Non-pigmented ciliary epithelial cell (primary cell): ENCODE measurements around the gene TPRG1L.

Experiments used
- DNase-seq: peaks from one replicate; pipeline ENCODE4 v3.0.0-alpha.2; 2010; ENCODE audit warnings: low read depth

TPRG1L gene

DNA sequence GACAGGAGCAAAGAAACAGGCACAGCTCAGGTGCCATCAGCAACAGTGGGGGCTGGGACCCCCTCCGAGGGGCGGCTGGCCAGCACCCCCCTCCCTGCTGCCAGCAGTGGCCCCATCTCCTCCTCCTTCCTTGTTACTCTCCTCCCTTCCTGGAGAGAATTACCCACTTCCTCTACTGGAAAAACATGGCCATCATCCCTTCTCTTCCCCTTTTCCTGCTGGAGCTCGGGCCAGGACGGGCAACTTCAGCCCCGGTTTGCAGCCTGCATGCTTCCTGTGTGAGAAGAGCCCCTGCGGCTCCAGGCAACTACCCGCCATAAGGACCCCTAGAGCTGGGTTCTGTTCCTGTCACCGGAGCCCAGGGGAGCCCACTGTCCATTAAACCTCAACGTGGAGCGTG lies 31.1 kb upstream of the TPRG1L start:
- DNase-seq: no peak

- no peak for DNase-seq
These were observed 30.0 kb upstream of the TPRG1L start for GRCh38 chr1:3594706-3595377.

GRCh38 chr1:3595949-3596348 lies 28.9 kb upstream of the TPRG1L start:
- no peak for DNase-seq

DNA sequence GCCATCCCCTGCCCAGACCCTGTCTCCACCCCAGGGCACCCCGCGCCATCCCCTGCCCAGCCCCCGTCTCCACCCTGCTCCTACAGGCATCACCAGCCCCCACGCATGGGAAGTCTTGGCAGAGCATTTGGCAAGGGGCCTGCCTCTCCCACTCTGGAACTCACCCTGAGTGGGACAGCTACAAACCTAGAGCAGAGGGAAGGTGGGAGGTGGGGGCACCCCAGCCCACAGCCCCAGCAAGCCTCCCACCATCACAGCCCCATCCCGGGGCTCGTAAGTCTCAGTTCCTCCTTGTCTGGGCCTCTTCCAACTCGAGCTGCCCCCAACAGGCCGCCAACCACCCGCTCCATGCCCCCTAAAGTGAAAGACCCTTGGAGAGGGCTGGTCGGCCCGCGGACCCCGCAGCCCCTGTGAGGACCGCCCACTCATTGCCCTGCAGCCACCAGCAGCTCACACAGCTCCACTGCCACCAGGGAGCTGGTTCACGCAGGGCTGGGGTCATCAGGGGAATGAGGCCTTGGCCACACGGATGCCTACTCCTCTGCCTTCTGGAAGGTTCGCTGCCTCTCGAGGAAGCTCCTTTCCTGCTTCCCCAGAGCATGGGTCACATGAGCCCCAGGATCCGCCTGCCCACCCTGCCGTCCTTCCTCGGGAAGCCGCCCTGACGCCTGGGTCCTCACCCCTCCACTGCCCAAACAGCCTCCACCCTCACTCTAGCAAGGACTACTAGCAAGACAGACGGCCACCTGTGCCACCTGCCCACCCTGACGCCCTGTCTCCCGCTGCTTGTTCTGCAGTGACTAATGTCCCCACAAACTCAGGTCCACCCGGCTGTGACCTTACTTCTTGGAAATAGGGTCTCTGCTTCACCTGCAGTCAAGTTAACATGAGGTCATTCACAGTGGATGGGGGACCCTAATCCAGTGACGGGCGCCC lies 27.9 kb upstream of the TPRG1L start:
- DNase-seq: no peak

DNA sequence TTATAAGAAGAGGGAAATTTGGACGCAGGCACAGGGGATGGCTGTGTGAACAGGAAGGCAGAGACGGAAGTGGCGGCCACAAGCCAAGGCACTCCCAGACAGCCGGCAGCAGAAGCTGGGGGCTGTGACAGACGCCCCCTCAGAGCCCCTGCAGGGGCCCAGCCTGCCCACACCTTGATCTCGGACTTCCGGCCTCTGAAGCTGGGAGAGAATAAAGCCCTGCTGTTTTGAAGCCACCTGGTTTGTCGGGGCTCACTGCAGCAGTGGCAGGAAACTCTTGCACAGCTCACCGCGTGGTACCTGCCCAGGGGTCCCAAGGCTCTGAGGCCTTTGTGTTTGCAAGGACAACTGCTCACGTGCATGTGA lies 27.2 kb upstream of the TPRG1L start:
- no peak for DNase-seq

DNA sequence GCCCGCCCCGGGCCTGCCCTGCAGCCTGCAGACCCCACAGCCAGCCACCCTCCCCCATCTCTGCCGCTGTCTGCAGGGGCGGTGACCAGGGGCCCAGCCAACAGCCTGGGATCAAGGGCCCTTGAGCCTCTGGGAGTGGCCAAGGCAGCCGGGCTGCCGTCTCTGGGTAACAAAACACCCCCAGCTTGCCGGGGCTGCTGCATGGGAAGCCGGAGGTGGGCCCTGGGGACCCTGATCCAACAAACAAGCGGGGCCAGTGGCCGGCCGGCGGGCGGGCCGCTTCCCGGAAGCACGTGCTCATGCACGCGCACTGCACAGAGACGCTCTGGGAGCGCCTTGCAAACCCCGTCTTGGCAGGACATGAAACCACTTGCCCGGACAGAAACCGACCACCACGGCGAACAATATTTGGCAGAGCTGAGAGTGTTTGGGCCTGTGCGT lies 26.7 kb upstream of the TPRG1L start:
- no peak for DNase-seq

GRCh38 chr1:3598522-3599285 lies 26.1 kb upstream of the TPRG1L start:
- no peak for DNase-seq

DNA sequence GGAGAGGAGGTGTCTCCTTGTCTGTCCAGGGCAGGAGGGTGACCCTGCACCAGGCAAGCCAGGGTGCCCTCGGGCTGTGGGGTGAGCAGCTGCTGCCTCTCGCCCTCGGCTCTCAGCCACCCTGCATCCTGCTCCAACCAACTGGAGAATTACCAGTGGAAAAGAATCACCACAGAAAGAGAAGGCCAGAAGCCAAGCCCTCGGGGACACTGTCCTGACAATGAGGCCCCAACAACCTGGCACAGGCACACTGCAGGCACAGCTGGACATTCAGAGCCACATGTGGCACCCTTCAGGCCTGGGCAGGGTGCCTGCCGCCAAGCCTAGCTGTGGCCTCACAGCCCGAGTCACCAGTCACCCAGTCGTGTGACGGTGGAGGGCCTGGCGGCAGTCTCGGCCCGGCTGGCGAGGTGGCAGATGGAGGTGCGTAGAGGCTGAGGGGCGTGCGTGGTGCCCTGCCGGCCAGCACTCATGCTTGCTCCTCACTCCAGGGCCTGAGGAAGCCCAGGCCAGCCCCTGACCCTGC lies 25.5 kb upstream of the TPRG1L start:
- no peak for DNase-seq

DNA sequence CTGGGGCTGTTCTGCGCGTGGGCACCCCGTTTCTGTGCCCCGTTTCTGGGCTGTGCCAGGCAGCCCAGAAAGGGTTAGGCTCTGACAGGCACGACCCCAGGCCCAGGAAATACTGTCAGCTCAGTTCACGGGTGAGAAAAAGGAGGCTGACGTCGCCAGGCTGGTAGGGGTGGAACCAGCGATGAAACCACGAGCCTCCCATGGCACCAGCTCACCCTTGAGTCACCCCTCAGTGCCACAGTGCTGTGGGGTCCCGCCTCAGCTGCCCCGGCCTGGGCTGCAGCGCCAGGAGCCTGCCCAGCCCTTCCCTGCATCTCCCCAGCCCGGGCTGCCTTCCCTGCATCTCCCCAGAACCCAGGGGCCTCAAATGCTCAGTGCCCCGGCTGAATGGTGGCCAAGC lies 25.0 kb upstream of the TPRG1L start:
- DNase-seq: no peak

GRCh38 chr1:3600354-3600753 lies 24.5 kb upstream of the TPRG1L start:
- no peak for DNase-seq

GRCh38 chr1:3601743-3602142 lies 23.1 kb upstream of the TPRG1L start:
- DNase-seq: no peak

DNA sequence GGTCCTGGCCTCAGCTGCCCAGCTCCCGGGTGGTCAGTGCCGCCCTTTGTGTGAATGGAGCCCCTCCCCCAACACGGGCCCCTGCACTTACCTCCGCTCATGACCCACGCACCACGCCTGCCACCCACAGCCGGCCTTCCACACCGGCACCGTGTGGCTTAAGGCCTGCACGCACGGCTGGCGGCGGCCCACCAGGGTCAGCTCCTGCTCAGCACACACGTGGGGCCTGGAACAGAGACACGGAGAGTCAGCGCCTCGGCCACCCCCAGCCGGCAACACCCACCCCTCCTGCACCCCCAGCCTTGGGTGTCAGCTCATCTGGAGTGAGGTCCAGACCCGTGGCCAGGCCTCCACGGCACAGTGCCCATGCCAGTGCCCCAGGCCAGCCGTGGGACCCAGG lies 22.4 kb upstream of the TPRG1L start:
- DNase-seq: no peak

DNA sequence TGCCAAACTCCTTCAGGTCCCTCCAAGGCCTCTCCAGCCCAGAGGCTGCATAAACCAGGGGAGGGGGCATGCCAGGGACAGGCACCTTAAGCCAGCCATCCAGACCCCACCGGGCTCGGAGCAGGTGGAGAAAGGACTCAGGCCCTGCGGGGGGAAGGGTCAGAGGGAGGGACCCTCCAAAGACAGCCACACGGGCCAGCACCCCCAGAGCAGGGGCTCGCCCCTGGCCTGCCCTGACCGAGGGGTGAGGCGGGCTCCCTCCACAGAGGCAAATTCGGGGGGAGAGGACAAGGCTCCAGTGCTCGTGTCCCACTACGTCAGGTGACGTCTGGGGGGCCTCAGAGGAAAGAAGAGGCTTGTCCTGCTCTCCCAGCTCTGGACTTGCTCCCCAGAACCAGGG lies 21.7 kb upstream of the TPRG1L start:
- no peak for DNase-seq

DNA sequence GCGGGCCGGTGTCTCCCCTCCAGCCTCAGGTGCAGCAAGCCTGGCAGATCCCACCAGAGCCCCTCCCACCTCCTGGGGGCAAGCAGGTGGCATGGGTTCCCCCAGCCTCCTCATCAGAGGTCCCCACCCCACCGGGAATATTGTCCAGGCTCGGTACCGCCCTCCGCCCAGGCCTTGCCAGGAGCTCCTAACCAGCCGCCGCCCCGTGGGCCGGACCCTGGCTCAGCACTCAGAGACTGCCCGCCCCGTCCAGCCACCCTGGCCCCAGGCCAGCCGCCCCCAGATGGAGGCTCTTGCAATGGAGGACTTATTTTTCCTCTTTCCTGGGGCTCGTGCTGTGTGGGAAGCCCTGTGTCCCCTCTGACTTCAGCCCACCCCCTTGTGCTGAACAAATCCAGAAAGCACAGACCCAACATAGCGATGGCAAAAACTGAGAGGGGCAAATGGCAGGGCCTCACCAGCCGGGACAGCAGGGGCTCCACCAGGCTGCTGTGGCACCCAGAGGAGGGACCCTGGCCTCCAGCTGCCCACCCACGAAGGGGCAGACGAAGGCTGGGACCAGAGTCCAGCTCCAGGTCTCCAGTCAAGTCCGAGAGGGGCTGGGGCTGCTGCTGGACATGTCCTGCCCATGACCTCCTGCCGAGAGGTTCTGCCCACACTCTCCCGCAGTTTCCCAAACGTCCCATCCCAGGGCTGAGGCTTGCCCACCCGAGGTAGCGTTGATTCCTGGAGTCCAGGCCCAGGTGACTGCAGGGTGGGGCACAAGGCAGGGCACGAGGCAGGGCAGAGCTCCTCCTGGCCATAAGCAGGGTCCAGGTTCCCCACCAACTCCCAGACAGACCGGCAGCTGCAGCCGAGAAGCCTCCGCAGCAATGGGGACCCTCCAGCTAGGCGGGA lies 21.0 kb upstream of the TPRG1L start:
- no peak for DNase-seq

- no peak for DNase-seq
These were observed 20.3 kb upstream of the TPRG1L start for GRCh38 chr1:3604468-3604974.

DNA sequence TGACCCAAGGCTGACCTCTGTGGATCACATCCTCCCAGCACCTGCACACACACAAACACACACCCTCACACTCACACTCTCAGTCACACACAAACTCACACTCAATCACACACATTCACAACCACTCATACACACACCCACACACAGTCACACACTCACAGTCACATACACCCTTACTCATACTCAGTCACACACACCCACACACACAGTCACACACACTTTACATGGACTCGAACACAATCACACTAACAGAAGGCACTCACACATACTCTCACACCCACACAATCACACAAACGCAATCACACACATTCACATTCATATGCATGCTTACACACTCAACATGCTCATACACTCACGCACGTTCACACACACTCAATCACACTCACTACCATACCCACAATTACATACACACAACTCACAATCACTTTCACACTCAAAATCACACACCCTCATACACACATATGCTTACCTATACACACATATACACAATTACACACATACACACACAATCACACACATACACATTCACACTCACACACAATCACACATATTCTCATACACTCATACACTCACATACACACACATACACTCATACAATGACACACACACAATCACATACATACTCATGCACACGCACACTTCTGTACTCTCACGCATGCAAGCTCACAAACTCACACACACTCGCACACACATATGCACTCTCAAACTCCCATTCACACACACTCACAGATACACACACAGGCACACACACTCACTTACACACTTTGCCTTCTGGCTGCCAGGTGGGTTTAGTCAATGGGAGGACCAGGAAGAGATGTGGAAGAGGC lies 19.6 kb upstream of the TPRG1L start:
- DNase-seq: no peak

DNA sequence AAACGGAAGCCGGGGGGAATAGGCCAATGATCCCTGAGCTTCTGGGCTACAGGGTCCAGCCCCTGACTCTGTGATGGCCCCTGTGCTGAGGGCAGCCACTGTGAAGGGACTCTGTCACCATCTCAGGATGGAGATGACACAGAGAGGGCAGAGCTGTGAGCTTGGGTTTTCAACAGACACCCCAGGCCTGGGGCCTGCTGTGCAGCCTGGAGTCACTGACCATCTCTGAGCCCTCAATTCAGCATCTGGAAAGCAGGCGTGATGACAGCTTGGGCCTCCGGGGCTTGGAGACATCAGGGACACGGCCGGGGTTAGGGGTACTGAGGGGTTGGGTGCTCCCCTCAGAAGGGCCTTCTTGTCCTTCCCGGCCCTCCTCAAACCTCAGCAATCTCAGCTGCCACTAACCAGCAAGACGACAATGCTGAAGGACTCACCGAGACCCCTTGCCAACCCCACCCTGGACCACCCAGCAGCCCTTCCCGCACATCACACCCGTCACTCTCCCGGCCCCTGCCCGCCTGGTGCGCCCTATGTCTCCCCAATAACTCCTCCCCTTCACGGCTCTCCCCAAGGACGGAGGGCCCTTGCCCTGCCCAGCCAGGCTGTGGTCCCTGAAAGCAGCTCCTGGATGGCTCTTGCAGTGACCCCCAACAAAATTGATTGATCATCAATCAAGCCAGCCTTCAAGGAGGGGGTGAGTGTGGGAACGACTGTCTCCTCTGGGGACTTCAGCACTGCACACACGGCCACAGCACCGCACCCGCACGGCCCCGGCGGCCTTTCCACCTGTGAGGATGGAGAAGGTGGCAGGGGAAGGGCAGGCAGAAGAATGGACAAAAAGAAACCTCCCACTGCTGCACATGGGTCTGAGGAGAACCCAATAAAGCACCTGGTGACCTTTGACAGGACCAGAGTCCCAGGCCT lies 17.8 kb upstream of the TPRG1L start:
- DNase-seq: no peak

DNA sequence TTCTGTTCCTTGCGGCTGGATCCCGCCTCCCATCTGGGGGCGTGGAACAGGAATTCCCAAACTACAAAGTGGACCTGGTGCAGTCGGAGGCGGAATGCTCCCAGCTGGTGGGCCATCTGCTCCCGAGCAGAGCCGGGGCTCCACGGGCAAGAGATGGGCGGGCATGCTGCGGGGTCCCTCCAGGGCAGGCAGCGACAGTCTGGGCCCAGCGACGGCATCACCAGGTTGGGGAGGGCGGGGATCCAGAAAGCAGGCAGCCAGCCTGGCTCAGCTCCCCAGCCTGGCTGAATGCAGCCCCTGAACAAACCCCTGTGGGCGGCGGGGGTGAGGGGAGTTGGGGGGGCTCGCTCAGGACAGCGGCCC lies 17.1 kb upstream of the TPRG1L start:
- DNase-seq: no peak

- no peak for DNase-seq
These were observed 16.7 kb upstream of the TPRG1L start for GRCh38 chr1:3608154-3608553.
